NOMO-1 (cell line): ENCODE results near the gene CPXM1.

ENCODE experiments used
- DNase-seq, 2 experiments: peaks; one replicate each; lab custom pipeline; 2025; ENCODE audit not compliant: unreplicated experiment in 2 of 2; lab: John Stamatoyannopoulos, UW

The CPXM1 gene

GRCh38 chr20:2750491-2751251 lies 49.8 kb downstream of the CPXM1 start:
- DNase-seq, result peak; percentile 80 to 81

- DNase-seq, result no peak
Measured at GRCh38 chr20:2749951-2750490, 50.4 kb downstream of the CPXM1 start.

DNA sequence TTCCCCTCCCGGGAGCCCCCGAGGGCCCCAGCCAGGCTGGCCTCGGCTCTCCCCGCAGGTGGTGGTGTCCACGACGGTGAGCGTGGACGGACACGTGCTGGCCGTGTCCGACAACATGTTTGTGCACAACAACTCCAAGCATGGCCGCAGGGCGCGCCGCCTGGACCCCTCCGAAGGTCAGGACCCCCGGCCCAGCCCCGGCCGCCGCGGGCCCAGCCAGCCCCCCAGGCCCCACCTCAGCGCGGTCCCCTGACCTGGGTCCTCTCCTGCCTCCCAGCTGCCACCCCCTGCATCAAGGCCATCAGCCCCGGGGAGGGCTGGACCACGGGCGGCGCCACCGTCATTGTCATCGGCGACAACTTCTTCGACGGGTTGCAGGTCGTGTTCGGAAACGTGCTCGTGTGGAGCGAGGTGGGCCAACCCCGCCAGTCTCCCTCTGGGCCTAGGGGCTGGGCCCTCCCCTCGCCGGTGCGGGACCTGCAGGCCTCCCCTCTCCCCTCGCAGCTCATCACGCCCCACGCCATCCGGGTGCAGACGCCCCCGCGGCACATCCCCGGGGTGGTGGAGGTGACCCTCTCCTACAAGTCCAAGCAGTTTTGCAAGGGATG lies 51.0 kb downstream of the CPXM1 start:
- no peak for DNase-seq

- DNase-seq, result no peak
Measured at GRCh38 chr20:2748551-2749342, 51.7 kb downstream of the CPXM1 start.

- DNase-seq, result no peak
Measured at GRCh38 chr20:2747676-2748235, 52.7 kb downstream of the CPXM1 start.

DNA sequence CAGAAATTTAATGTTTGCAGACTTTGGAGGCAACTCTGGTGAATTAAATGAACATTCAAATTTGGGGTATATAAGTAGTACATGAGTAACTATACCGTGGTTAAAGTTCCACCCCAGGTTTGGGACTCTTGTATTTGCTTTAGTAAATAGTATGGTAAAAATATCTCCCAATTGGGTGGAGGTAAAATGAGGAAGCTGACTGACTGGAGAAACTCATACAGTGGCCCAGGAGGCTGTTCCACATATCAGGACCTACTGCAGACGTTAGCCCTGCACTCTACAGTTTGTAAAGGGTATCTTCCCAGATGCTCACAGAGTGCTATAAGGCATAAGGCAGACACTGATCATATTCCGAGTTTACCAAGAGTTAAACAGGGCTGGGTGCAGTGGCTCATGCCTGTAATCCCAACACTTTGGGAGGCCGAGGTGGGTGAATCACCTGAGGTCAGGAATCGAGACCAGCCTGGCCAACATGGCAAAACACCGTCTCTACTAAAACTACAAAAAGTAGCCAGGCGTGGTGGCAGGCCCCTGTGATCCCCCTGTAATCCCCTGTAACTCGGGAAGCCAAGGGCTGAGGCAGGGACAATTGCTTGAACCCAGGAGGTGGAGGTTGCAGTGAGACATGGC lies 53.7 kb downstream of the CPXM1 start:
- DNase-seq, result peak in 1 of 2 experiments; percentile 50

DNA sequence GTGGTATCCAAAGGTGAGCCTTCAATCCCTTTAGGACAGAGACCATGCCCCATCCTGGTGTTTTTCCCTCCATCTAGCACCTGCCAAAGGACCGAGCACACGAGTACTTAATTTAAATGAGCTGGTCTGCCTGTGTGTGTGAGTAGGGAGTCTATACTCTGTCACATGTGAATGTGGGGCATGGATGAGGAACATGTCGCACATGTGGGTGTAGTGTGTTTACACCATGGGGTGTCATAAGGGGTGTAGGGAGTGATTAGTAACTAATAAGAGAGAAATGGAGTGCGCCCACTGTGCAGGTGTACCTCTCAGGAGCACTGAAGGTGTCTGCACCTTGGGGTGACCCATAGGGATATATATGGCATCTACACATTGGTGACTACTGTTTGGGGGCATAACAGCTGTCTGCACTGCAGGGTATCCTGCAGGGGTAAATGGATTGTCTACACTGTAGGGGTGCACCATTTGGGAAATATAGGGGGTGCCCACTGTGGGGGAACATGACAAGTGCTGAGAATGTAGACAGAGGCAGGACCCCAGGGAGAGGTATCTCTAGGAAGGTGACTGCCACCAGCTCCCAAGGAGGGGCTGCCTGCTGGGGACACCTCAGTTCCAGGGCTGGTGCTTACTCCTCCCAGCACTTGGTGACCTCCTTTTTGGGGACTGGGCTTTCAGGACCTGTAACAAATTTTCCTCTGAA lies 54.3 kb downstream of the CPXM1 start:
- no peak for DNase-seq

GRCh38 chr20:2745060-2745910 lies 55.1 kb downstream of the CPXM1 start:
- DNase-seq, result no peak
